Neural cell (in vitro differentiated cells): ENCODE results near the gene MCTP2. TPM values are rescaled to one million over a fixed set of nuclear protein-coding genes. Genes with fewer than 3 reads are reported as not detected.

Source experiments
- H2AFZ ChIP-seq: fragments of 200-600, 300-800 bp; sonication (generic), shearing (Covaris generic); 2 replicates; pipeline ENCODE4 v1.6.0; 2014; ENCODE audit warnings: low read depth, mild to moderate bottlenecking, antibody characterized with exemption, low read length, moderate library complexity
- H3F3A ChIP-seq: fragments of 200-600 bp; shearing (Covaris generic); 2 replicates; pipeline ENCODE4 v1.6.1; 2016; ENCODE audit warnings: mild to moderate bottlenecking, moderate library complexity, mixed read lengths, antibody characterized with exemption, low read length; ENCODE audit not compliant: insufficient read depth, poor library complexity, severe bottlenecking
- H3K27ac ChIP-seq: fragments of 200-600, 300-800 bp; sonication (generic), shearing (Covaris generic); 2 replicates; pipeline ENCODE4 v1.5.1; 2014; ENCODE audit warnings: mild to moderate bottlenecking, low read length, moderate library complexity
- H3K27me3 ChIP-seq: fragments of 300-800, 200-600 bp; sonication (generic), shearing (Covaris generic); 2 replicates; pipeline ENCODE4 v1.6.0; 2014; ENCODE audit warnings: mild to moderate bottlenecking, low read depth, low read length, moderate library complexity; ENCODE audit not compliant: insufficient read depth
- H3K36me3 ChIP-seq: fragments of 300-800, 200-600 bp; sonication (generic), shearing (Covaris generic); 2 replicates; pipeline ENCODE4 v1.5.1; 2014; ENCODE audit warnings: mild to moderate bottlenecking, antibody characterized with exemption, low read length, moderate library complexity; ENCODE audit not compliant: insufficient read depth
- H3K4me2 ChIP-seq: fragments of 300-800, 200-600 bp; sonication (generic), shearing (Covaris generic); 2 replicates; pipeline ENCODE4 v1.6.0; 2014; ENCODE audit warnings: mild to moderate bottlenecking, low read length
- H3K4me3 ChIP-seq: fragments of 300-800, 200-600 bp; sonication (generic), shearing (Covaris generic); 2 replicates; pipeline ENCODE4 v1.5.1; 2014; ENCODE audit warnings: mild to moderate bottlenecking, low read length, moderate library complexity
- H3K79me2 ChIP-seq: fragments of 200-600 bp; shearing (Covaris generic); replicated peaks from 2 replicates; pipeline ENCODE4 v1.6.0; 2014; ENCODE audit warnings: mild to moderate bottlenecking, low read length, moderate library complexity; ENCODE audit not compliant: insufficient read depth
- H3K9ac ChIP-seq: fragments of 300-800, 200-600 bp; sonication (generic), shearing (Covaris generic); 2 replicates; pipeline ENCODE4 v1.6.1; 2016; ENCODE audit warnings: mild to moderate bottlenecking, low read length, mixed read lengths
- H3K9me2 ChIP-seq: fragments of 200-600 bp; shearing (Covaris generic); 2 replicates; pipeline ENCODE4 v1.6.1; 2016; ENCODE audit warnings: mild to moderate bottlenecking, low read length, mixed read lengths; ENCODE audit not compliant: insufficient read depth
- H3K9me3 ChIP-seq: fragments of 200-600, 300-800 bp; sonication (generic), shearing (Covaris generic); 2 replicates; pipeline ENCODE4 v1.6.1; 2016; ENCODE audit warnings: mild to moderate bottlenecking, mixed run types, low read length, moderate library complexity, mixed read lengths
- H4K20me1 ChIP-seq: fragments of 200-600 bp; shearing (Covaris generic); 2 replicates; pipeline ENCODE4 v1.6.1; 2016; ENCODE audit warnings: mild to moderate bottlenecking, mixed run types; ENCODE audit not compliant: insufficient read depth
- CTCF ChIP-seq: fragments of 450-650 bp; IDR thresholded peaks from 2 replicates; pipeline ENCODE4 v1.5.1; 2014; ENCODE audit warnings: antibody characterized with exemption, mild to moderate bottlenecking, moderate library complexity; ENCODE audit not compliant: poor library complexity, severe bottlenecking
- EP300 ChIP-seq: fragments of 450-650 bp; conservative IDR thresholded peaks from 2 replicates; pipeline ENCODE4 v1.6.1; 2014; ENCODE audit warnings: antibody characterized with exemption, mild to moderate bottlenecking, moderate library complexity; ENCODE audit not compliant: poor library complexity, severe bottlenecking
- EZH2 ChIP-seq: fragments of 200-600, 300-800 bp; shearing (Covaris generic), sonication (generic); IDR thresholded peaks from 2 replicates; pipeline ENCODE4 v1.6.1; 2014; ENCODE audit warnings: antibody characterized with exemption, low read length, borderline replicate concordance, mild to moderate bottlenecking; ENCODE audit not compliant: insufficient read depth, poor library complexity, severe bottlenecking
- MXI1 ChIP-seq: fragments of 450-650 bp; conservative IDR thresholded peaks from 2 replicates; pipeline ENCODE4 v1.6.1; 2014; ENCODE audit warnings: antibody characterized with exemption, mild to moderate bottlenecking; ENCODE audit not compliant: poor library complexity, severe bottlenecking
- POLR2AphosphoS5 ChIP-seq: IDR thresholded peaks from 2 replicates; pipeline ENCODE4 v1.6.1; 2012
- RAD21 ChIP-seq: fragments of 450-650 bp; conservative IDR thresholded peaks from 2 replicates; pipeline ENCODE4 v1.6.1; 2014; ENCODE audit warnings: antibody characterized with exemption, mild to moderate bottlenecking, moderate library complexity
- SMC3 ChIP-seq: fragments of 450-650 bp; conservative IDR thresholded peaks from 2 replicates; pipeline ENCODE4 v1.6.1; 2014; ENCODE audit warnings: antibody characterized with exemption, mild to moderate bottlenecking, moderate library complexity; ENCODE audit not compliant: poor library complexity
- TAF1 ChIP-seq: IDR thresholded peaks from 2 replicates; pipeline ENCODE4 v1.6.1; 2012; ENCODE audit warnings: low read depth
- polyA plus RNA-seq: library from polyadenylated mRNA; depleted of rRNA; stranded (reverse); fragments of >200 nt; gene quantifications from 2 replicates; pipeline ENCODE4 v1.2.3, GENCODE V29; 2014
- TF ChIP-seq, protein P1 (sequence below): IDR thresholded peaks from 2 replicates; pipeline ENCODE4 v1.6.1; 2012; ENCODE audit warnings: borderline replicate concordance

The MCTP2 gene
- polyA plus RNA-seq, 1 donor from 2014 or later: not detected

- Histone ChIP-seq H3F3A (no peaks in the 10 kb centered on the region), H3K27ac (no peak overlapping the region), H3K36me3 (no peaks in the 10 kb centered on the region), H3K9me3 (no peaks in the 10 kb centered on the region), H3K4me2 (no peak overlapping the region), H2AFZ (no peak overlapping the region), H4K20me1 (no peaks in the 10 kb centered on the region), H3K79me2 (no peaks in the 10 kb centered on the region), H3K27me3 (no peaks in the 10 kb centered on the region), H3K9me2 (no peaks in the 10 kb centered on the region), H3K4me3 (no peak overlapping the region), H3K9ac (no peak overlapping the region)
- TF ChIP-seq MXI1: no peak
- TF ChIP-seq EZH2: no peak
- no peak for TF ChIP-seq RAD21
- TF ChIP-seq POLR2AphosphoS5: no peak
- TF ChIP-seq, protein P1, sequence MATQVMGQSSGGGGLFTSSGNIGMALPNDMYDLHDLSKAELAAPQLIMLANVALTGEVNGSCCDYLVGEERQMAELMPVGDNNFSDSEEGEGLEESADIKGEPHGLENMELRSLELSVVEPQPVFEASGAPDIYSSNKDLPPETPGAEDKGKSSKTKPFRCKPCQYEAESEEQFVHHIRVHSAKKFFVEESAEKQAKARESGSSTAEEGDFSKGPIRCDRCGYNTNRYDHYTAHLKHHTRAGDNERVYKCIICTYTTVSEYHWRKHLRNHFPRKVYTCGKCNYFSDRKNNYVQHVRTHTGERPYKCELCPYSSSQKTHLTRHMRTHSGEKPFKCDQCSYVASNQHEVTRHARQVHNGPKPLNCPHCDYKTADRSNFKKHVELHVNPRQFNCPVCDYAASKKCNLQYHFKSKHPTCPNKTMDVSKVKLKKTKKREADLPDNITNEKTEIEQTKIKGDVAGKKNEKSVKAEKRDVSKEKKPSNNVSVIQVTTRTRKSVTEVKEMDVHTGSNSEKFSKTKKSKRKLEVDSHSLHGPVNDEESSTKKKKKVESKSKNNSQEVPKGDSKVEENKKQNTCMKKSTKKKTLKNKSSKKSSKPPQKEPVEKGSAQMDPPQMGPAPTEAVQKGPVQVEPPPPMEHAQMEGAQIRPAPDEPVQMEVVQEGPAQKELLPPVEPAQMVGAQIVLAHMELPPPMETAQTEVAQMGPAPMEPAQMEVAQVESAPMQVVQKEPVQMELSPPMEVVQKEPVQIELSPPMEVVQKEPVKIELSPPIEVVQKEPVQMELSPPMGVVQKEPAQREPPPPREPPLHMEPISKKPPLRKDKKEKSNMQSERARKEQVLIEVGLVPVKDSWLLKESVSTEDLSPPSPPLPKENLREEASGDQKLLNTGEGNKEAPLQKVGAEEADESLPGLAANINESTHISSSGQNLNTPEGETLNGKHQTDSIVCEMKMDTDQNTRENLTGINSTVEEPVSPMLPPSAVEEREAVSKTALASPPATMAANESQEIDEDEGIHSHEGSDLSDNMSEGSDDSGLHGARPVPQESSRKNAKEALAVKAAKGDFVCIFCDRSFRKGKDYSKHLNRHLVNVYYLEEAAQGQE: no peak
- no peak for TF ChIP-seq EP300
- no peak for TF ChIP-seq CTCF
- no peak for TF ChIP-seq TAF1
- TF ChIP-seq SMC3: no peak
These were observed 271.9 kb downstream of the MCTP2 start for GRCh38 chr15:94503293-94503692.

GRCh38 chr15:94509259-94509658, 277.9 kb downstream of the MCTP2 start:
- TF ChIP-seq EZH2 (no peak), MXI1 (no peak), POLR2AphosphoS5 (no peak)
- TF ChIP-seq, protein P1: no peak
- H4K20me1 ChIP-seq: no peaks in the 10 kb centered on the region
- H3K79me2 ChIP-seq: no peaks in the 10 kb centered on the region
- no peaks in the 10 kb centered on the region for H3K9me2 ChIP-seq
- no peak overlapping the region for H3K4me3 ChIP-seq
- H3K36me3 ChIP-seq: no peaks in the 10 kb centered on the region
- no peak overlapping the region for H3K9ac ChIP-seq
- H2AFZ ChIP-seq: no peak overlapping the region
- H3K9me3 ChIP-seq: no peaks in the 10 kb centered on the region
- no peaks in the 10 kb centered on the region for H3F3A ChIP-seq
- H3K27me3 ChIP-seq: no peaks in the 10 kb centered on the region
- no peak overlapping the region for H3K4me2 ChIP-seq
- H3K27ac ChIP-seq: no peak overlapping the region
